LNCaP clone FGC (cell line): ENCODE results near the gene CCNG2.

Experiments used
- DNase-seq: peaks from one replicate; pipeline ENCODE4 v3.0.0-alpha.2; 2011; ENCODE audit warnings: low read depth
- H3K4me3 ChIP-seq: 2 replicates; pipeline ENCODE4 v1.5.1; 2011; ENCODE audit warnings: mild to moderate bottlenecking, low read depth, low read length, control low read depth
- CTCF ChIP-seq: IDR thresholded peaks from 2 replicates; pipeline ENCODE4 v1.5.1; 2012; ENCODE audit warnings: mild to moderate bottlenecking; ENCODE audit not compliant: control insufficient read depth, insufficient read depth; ENCODE audit errors: extremely low read depth

The CCNG2 gene

GRCh38 chr4:77199276-77199675 is 42.3 kb downstream of the CCNG2 start:
- no peak for TF ChIP-seq CTCF
- H3K4me3 ChIP-seq, result no peak overlapping the region
- no peak for DNase-seq

- TF ChIP-seq CTCF, result no peak
- no peak overlapping the region for H3K4me3 ChIP-seq
- no peak for DNase-seq
Observed at GRCh38 chr4:77199701-77200100, 42.7 kb downstream of the CCNG2 start.

GRCh38 chr4:77201343-77201742 is 44.3 kb downstream of the CCNG2 start:
- no peak for TF ChIP-seq CTCF
- H3K4me3 ChIP-seq, result no peak overlapping the region
- no peak for DNase-seq

GRCh38 chr4:77201857-77202256 is 44.9 kb downstream of the CCNG2 start:
- no peak for TF ChIP-seq CTCF
- H3K4me3 ChIP-seq, result no peak overlapping the region
- DNase-seq, result no peak

- no peak for DNase-seq
- no peak overlapping the region for H3K4me3 ChIP-seq
- TF ChIP-seq CTCF, result no peak
Observed at GRCh38 chr4:77202491-77202890, 45.5 kb downstream of the CCNG2 start.

- TF ChIP-seq CTCF, result peak; percentile 89
- no peak overlapping the region for H3K4me3 ChIP-seq
- peak; percentile 44 for DNase-seq
Observed at GRCh38 chr4:77203380-77204197, 46.6 kb downstream of the CCNG2 start.

- no peak overlapping the region for H3K4me3 ChIP-seq
- no peak for TF ChIP-seq CTCF
- no peak for DNase-seq
Observed at GRCh38 chr4:77204621-77205020, 47.6 kb downstream of the CCNG2 start.
